Neural progenitor cell (in vitro differentiated cells): ENCODE data around the gene FBXL17.

Source experiments
- EZH2 ChIP-seq: fragments of 200-600 bp; sonication (generic); IDR thresholded peaks from 2 replicates; pipeline ENCODE4 v1.6.1; 2017; ENCODE audit warnings: antibody characterized with exemption, mild to moderate bottlenecking, moderate library complexity
- EZH2phosphoT487 ChIP-seq: fragments of 200-600 bp; sonication (generic); IDR thresholded peaks from 2 replicates; pipeline ENCODE4 v1.6.1; 2017; ENCODE audit warnings: antibody characterized with exemption
- TF ChIP-seq, protein P1 (sequence below): fragments of 200-600 bp; sonication (generic); IDR thresholded peaks from 2 replicates; pipeline ENCODE4 v1.5.1; 2017; ENCODE audit warnings: antibody characterized with exemption, mild to moderate bottlenecking

DNA sequence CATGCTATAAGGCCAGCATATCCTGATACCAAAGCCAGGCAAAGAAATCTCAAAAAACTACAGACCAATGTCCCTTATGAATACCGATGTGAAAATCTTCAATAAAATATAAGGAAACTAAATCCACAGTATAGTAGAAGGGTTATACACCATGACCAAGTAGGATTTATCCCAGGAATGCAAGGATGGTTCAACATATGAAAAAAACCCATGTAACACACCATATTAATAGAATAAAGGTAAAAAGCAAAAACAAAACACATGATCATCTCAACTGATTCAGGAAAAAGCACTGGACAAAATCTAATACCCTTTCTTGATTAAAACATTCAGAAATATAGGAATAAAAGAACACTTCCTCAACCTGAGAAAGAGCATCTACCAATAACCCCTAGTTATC lies 6.1 kb downstream of the FBXL17 start:
- TF ChIP-seq, protein P1, sequence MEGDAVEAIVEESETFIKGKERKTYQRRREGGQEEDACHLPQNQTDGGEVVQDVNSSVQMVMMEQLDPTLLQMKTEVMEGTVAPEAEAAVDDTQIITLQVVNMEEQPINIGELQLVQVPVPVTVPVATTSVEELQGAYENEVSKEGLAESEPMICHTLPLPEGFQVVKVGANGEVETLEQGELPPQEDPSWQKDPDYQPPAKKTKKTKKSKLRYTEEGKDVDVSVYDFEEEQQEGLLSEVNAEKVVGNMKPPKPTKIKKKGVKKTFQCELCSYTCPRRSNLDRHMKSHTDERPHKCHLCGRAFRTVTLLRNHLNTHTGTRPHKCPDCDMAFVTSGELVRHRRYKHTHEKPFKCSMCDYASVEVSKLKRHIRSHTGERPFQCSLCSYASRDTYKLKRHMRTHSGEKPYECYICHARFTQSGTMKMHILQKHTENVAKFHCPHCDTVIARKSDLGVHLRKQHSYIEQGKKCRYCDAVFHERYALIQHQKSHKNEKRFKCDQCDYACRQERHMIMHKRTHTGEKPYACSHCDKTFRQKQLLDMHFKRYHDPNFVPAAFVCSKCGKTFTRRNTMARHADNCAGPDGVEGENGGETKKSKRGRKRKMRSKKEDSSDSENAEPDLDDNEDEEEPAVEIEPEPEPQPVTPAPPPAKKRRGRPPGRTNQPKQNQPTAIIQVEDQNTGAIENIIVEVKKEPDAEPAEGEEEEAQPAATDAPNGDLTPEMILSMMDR: no peak
- TF ChIP-seq EZH2phosphoT487: no peak
- TF ChIP-seq EZH2: no peak
